Heart left ventricle (tissue), 16 donors: ENCODE results near the gene VILL. TPM values are rescaled to one million over a fixed set of nuclear protein-coding genes. Genes with fewer than 3 reads are reported as not detected.
A peak's percentile ranks its signal among the peaks of the same experiment; 100 is the strongest.

Experiments used
- ATAC-seq, 4 donors: fragments of 200-7000 bp; cut with Tn5 transposase; one replicate each; pipeline ENCODE4 v1.9.1; 2020 to 2022; ENCODE audit warnings: moderate library complexity in 4 of 4, mild to moderate bottlenecking in 3 of 4, moderate number of reproducible peaks in 1 of 4
- DNase-seq, 5 donors: peaks; one replicate each; pipeline ENCODE4 v3.0.0-alpha.2; 2020
- H3K27ac ChIP-seq, 12 donors: fragments of 200-600 bp; sonication (generic) in 4 of 12; one replicate each; pipeline versions ENCODE4 v1.5.0 to v1.8.0; 2016 to 2022; ENCODE audit warnings: mild to moderate bottlenecking in 2 of 12
- H3K27me3 ChIP-seq, 9 donors: fragments of 200-600 bp; sonication (generic) in 2 of 9; one replicate each; pipeline versions ENCODE4 v1.5.1 to v1.8.0; 2016 to 2022; ENCODE audit warnings: mild to moderate bottlenecking in 3 of 9
- H3K36me3 ChIP-seq, 9 donors: fragments of 200-600 bp; sonication (generic) in 2 of 9; one replicate each; pipeline versions ENCODE4 v1.5.0 to v1.8.0; 2018 to 2022; ENCODE audit warnings: mild to moderate bottlenecking in 2 of 9
- H3K4me1 ChIP-seq, 12 donors: fragments of 200-600 bp; sonication (generic) in 4 of 12; one replicate each; pipeline versions ENCODE4 v1.5.0 to v1.8.0; 2016 to 2022; ENCODE audit warnings: mild to moderate bottlenecking in 3 of 12
- H3K4me3 ChIP-seq, 12 donors: fragments of 200-600 bp; sonication (generic) in 4 of 12; one replicate each; pipeline versions ENCODE4 v1.5.0 to v1.8.0; 2017 to 2022; ENCODE audit warnings: mild to moderate bottlenecking in 9 of 12, moderate library complexity in 4 of 12
- H3K9me3 ChIP-seq, 12 donors: fragments of 200-600 bp; sonication (generic) in 4 of 12; one replicate each; pipeline versions ENCODE4 v1.5.0 to v1.8.0; 2016 to 2022; ENCODE audit warnings: mild to moderate bottlenecking in 1 of 12
- CTCF ChIP-seq, 12 donors: fragments of 200-600 bp; sonication (generic) in 4 of 12; IDR thresholded peaks; one replicate each; pipeline versions ENCODE4 v1.5.0 to v1.8.0; 2018 to 2022; ENCODE audit warnings: antibody characterized with exemption in 12 of 12, mild to moderate bottlenecking in 5 of 12
- POLR2A ChIP-seq, 2 donors: fragments of 450-650 bp; IDR thresholded peaks; one replicate each; pipeline ENCODE4 v1.6.1; 2017; ENCODE audit warnings: antibody characterized with exemption in 2 of 2, mild to moderate bottlenecking in 2 of 2, moderate library complexity in 2 of 2
- WGBS, 4 donors: extraction: QIAGEN DNeasy Blood & Tissue Kit in 2 of 4; methylation state at CpG; one replicate each; pipeline versions ENCODE4 v1.1.5 to v1.1.7; 2013 to 2018; 5-methylcytosine and 5-hydroxymethylcytosine counted together
- intact Hi-C, 10 donors: fragments of 100-400 bp; cut with DNase I; formaldehyde crosslinking; loops; one replicate each; pipeline versions ENCODE4 v1.11.1 to v1.14.2; 2022
- long read RNA-seq, 3 donors: library from polyadenylated mRNA; unstranded; transcript quantifications; one replicate each; pipeline ENCODE4 v2.0.0, GENCODE V29; 2020 to 2021
- polyA plus RNA-seq, 2 donors: library from polyadenylated mRNA; stranded (reverse); fragments of 200-250 nt; gene quantifications; one replicate each; pipeline ENCODE4 v1.2.3, GENCODE V29; 2013
- total RNA-seq, 9 donors: library from RNA; depleted of rRNA in 2 of 9; stranded (reverse); fragments of >200 nt in 2 of 9; fragmentation: NEBNext Ultra II Directional in 3 of 9; extraction: Animal tissue kit (Norgen Biotek cat#: 25700) in 3 of 9; gene quantifications; one replicate each; pipeline versions ENCODE4 v1.1.0 to v1.2.4, GENCODE V29; 2016 to 2023
- donor health status: ischemic (EF 13 %, LVEDD 7.1; RV severe dilation, severe dysfunction).
- donor health status: healthy with polysubstance abuse.
- donor health status: DM: no; HTN: yes; CAD: no.
- donor health status: DM: no; HTN: no; CAD: no.
- donor health status: ischemic (EF 25% LVEDD 6.9; RV normal size, moderate dysfunction).
- donor health status: ischemic (EF 25% LVEDD 5.7; RV mildly dilated, moderate dysfunction).
- donor health status: healthy.
- donor health status: DM: yes; HTN: yes; CAD: no.
- donor health status: ischemic (EF 35%, LVEDD 5.7; RV mildly dilated, moderate dysfunction).
- donor health status: nonischemic (EF 11% LVEDD 7.7; RV severe dilation, severe dysfunction).
- donor health status: DM: yes; HTN: yes; CAD: no.
- donor health status: PGD.
- donor health status: ischemic (EF 29% LVEDD 5.4; RV normal size, mild dysfunction).
- donor health status: nonischemic (EF 23%, LVEDD 6.1; RV moderate dilation, normal function).

VILL gene
- 1 to 10 TPM; 1.1 to 6.3 (median 2.6) TPM for total RNA-seq
- polyA plus RNA-seq, result 1 to 10 TPM; 2.7 to 3.4 TPM
- long read RNA-seq, donor 1, partial matches to known transcripts, result 6 of 9 reads
- long read RNA-seq, donor 1, other reads (novel, unspliced or antisense), result 3 of 9 reads
- long read RNA-seq, donor 2, partial matches to known transcripts, result 7 of 7 reads
- long read RNA-seq, donor 2, other reads (novel, unspliced or antisense), result 0 of 7 reads
- long read RNA-seq, donor 3, partial matches to known transcripts, result 1 of 2 reads
- long read RNA-seq, donor 3, other reads (novel, unspliced or antisense), result 1 of 2 reads

- TF ChIP-seq CTCF (IDR thresholded peaks at IDR 0.05) (no peak), POLR2A (IDR thresholded peaks at IDR 0.05) (no peak)
- DNase-seq (peak in 1 of 5 donors; percentile 27), ATAC-seq (no peak)
- WGBS, 4 donors, result 87 to 96% (median 90%) methylated on average over 7 to 10 of the region's 10 CpGs
- no peak within 1 kb of the TSS for H3K27ac ChIP-seq
- intact Hi-C loops, result no loop called here
- peaks cover 0 to 34% (median 13%) of the 10 kb centered on the region in 12 donors for H3K4me1 ChIP-seq
- no peak within 1 kb of the TSS for H3K4me3 ChIP-seq
- no peaks in the 10 kb centered on the region for H3K36me3 ChIP-seq
- no peaks in the 10 kb centered on the region for H3K9me3 ChIP-seq
- no peaks in the 10 kb centered on the region for H3K27me3 ChIP-seq
Observed at GRCh38 chr3:37990527-37990926, at the start of gene VILL. Gene VILL, plus strand, starts transcription at chr3:37990786. Its CDS starts 2,887 bp downstream, at chr3:37993673.

GRCh38 chr3:37941608-37942508, 48.7 kb upstream of the VILL start:
- Histone ChIP-seq H3K27ac (peak overlapping the region; percentile 19 to 82 (median 68)), H3K36me3 (no peaks in the 10 kb centered on the region), H3K9me3 (no peaks in the 10 kb centered on the region), H3K4me3 (peak overlapping the region in 2 of 12 donors; percentile 15 to 17), H3K27me3 (no peaks in the 10 kb centered on the region), H3K4me1 (peaks cover 12 to 99% (median 68%) of the 10 kb centered on the region in 12 donors)
- ATAC-seq, result peak in 3 of 4 donors; percentile 25 to 69 (median 26)
- no peak for TF ChIP-seq POLR2A (IDR thresholded peaks at IDR 0.05)
- TF ChIP-seq CTCF (IDR thresholded peaks at IDR 0.05), result no peak
- DNase-seq, result no peak
- intact Hi-C loops, result no loop called here
- WGBS, 4 donors, result 52 to 63% (median 59%) methylated on average over 9 to 12 of the region's 12 CpGs

GRCh38 chr3:37942646-37943045, 47.9 kb upstream of the VILL start:
- TF ChIP-seq POLR2A (IDR thresholded peaks at IDR 0.05), result no peak
- TF ChIP-seq CTCF (IDR thresholded peaks at IDR 0.05), result no peak
- Histone ChIP-seq H3K9me3 (no peaks in the 10 kb centered on the region), H3K27ac (peak overlapping the region; percentile 19 to 82 (median 68)), H3K36me3 (peaks cover 0 to 7% (median 0%) of the 10 kb centered on the region in 9 donors), H3K4me1 (peaks cover 12 to 94% (median 62%) of the 10 kb centered on the region in 12 donors), H3K27me3 (no peaks in the 10 kb centered on the region), H3K4me3 (peak overlapping the region in 1 of 12 donors; percentile 17)
- ATAC-seq (no peak), DNase-seq (no peak)
- intact Hi-C loops, result no loop called here
- 79 to 88% (median 82%) methylated on average over 2 of the region's 2 CpGs for WGBS, 4 donors

- ATAC-seq, result no peak
- no peaks in the 10 kb centered on the region for H3K27me3 ChIP-seq
- intact Hi-C loops, result no loop called here
- no peak for TF ChIP-seq POLR2A (IDR thresholded peaks at IDR 0.05)
- TF ChIP-seq CTCF (IDR thresholded peaks at IDR 0.05), result no peak
- H3K9me3 ChIP-seq, result no peaks in the 10 kb centered on the region
- WGBS, 4 donors, result 82 to 93% (median 91%) methylated on average over 4 of the region's 4 CpGs
- DNase-seq, result no peak
- H3K4me3 ChIP-seq, result no peak overlapping the region
- H3K4me1 ChIP-seq, result peaks cover 12 to 90% (median 60%) of the 10 kb centered on the region in 12 donors
- H3K36me3 ChIP-seq, result peaks cover 0 to 12% (median 0%) of the 10 kb centered on the region in 9 donors
- H3K27ac ChIP-seq, result peak overlapping the region in 5 of 12 donors; percentile 5 to 82 (median 79)
Observed at GRCh38 chr3:37943126-37943525, 47.5 kb upstream of the VILL start.
